KMS-11 (cell line): ENCODE results near the gene DBNDD1.

Experiments used
- H2AFZ ChIP-seq: fragments of 200-600 bp; sonication (generic); 2 replicates; pipeline ENCODE4 v1.6.1; 2016; ENCODE audit warnings: antibody characterized with exemption, mixed run types, low read depth
- H3K27ac ChIP-seq: fragments of 200-600 bp; sonication (generic); 2 replicates; pipeline ENCODE4 v1.6.1; 2016; ENCODE audit warnings: mild to moderate bottlenecking, mixed run types
- H3K27me3 ChIP-seq: fragments of 200-600 bp; sonication (generic); 2 replicates; pipeline ENCODE4 v1.6.1; 2017; ENCODE audit warnings: mild to moderate bottlenecking, low read depth, mixed run types, moderate library complexity; ENCODE audit not compliant: insufficient read depth
- H3K36me3 ChIP-seq: fragments of 200-600 bp; sonication (generic); 2 replicates; pipeline ENCODE4 v1.6.1; 2017; ENCODE audit warnings: mild to moderate bottlenecking, mixed run types; ENCODE audit not compliant: insufficient read depth
- H3K4me1 ChIP-seq: fragments of 200-600 bp; sonication (generic); 2 replicates; pipeline ENCODE4 v1.6.1; 2016; ENCODE audit warnings: mild to moderate bottlenecking, low read depth, mixed run types; ENCODE audit not compliant: poor library complexity, severe bottlenecking
- H3K4me2 ChIP-seq: fragments of 200-600 bp; sonication (generic); 2 replicates; pipeline ENCODE4 v1.7.0; 2016; ENCODE audit warnings: mild to moderate bottlenecking, mixed run types
- H3K4me3 ChIP-seq: fragments of 200-600 bp; sonication (generic); IDR thresholded peaks from 2 replicates; pipeline ENCODE4 v1.6.1; 2017; ENCODE audit warnings: low read depth, low read length, mixed read lengths; ENCODE audit not compliant: insufficient read depth
- H3K79me2 ChIP-seq: fragments of 200-600 bp; sonication (generic); 2 replicates; pipeline ENCODE4 v1.6.1; 2016; ENCODE audit warnings: low read depth, mixed run types; ENCODE audit not compliant: insufficient read depth
- H3K9ac ChIP-seq: fragments of 200-600 bp; sonication (generic); 2 replicates; pipeline ENCODE4 v1.6.1; 2016; ENCODE audit warnings: mild to moderate bottlenecking, mixed run types
- H4K20me1 ChIP-seq: fragments of 200-600 bp; sonication (generic); 2 replicates; pipeline ENCODE4 v1.6.1; 2016; ENCODE audit warnings: mild to moderate bottlenecking, mixed run types; ENCODE audit not compliant: insufficient read depth
- TF ChIP-seq, protein P1 (sequence below): fragments of 200-600 bp; sonication (generic); conservative IDR thresholded peaks from 2 replicates; pipeline ENCODE4 v1.6.1; 2017; ENCODE audit warnings: low read depth, mild to moderate bottlenecking, antibody characterized with exemption, low read length, moderate library complexity, mixed read lengths

The DBNDD1 gene

DNA sequence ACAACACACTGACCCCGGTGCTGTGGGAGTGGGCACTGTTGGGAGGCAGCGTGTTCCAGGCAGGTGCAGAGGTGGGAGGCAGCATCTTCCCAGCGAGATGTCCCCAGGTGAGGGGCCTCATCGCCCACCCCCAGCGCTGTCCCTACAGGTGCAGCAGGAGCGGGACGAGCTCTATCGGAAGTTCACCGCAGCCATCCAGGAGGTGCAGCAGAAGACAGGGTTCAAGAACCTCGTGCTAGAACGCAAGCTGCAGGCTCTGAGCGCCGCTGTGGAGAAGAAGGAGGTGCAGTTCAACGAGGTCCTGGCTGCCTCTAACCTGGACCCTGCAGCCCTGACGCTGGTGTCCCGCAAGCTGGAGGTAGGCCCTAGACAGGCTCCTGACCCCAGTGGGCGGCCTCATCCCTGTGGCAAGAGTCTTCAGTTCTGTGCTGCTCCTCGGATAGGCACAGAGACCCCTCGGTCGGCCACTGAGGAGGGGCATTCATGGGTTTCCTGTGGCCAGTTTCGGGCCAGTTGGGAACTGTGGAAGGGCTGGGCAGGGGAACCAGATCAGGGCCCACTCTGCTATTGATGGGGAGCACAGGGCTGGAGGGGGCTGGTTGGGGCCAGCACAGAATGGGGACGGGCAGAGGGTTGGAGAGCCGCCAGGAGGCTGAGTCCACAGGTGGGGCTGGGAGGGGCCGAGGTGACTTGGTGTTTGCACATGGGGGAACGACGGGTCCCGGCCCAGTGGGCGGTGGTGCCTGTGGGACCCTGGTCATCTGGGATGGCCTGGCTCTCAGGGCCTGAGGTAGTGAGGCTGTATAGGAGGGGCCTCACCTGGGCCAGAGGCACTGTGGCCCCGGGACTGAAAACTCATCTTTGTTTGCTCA lies 21.1 kb upstream of the DBNDD1 start:
- Histone ChIP-seq H3K4me3 (no peak overlapping the region), H3K27me3 (peaks cover 62% of the 10 kb centered on the region), H3K27ac (no peak overlapping the region), H3K4me2 (no peak overlapping the region), H4K20me1 (no peaks in the 10 kb centered on the region), H3K36me3 (no peaks in the 10 kb centered on the region), H3K79me2 (no peaks in the 10 kb centered on the region), H2AFZ (no peak overlapping the region), H3K9ac (no peak overlapping the region), H3K4me1 (no peaks in the 10 kb centered on the region)
- TF ChIP-seq, protein P1, sequence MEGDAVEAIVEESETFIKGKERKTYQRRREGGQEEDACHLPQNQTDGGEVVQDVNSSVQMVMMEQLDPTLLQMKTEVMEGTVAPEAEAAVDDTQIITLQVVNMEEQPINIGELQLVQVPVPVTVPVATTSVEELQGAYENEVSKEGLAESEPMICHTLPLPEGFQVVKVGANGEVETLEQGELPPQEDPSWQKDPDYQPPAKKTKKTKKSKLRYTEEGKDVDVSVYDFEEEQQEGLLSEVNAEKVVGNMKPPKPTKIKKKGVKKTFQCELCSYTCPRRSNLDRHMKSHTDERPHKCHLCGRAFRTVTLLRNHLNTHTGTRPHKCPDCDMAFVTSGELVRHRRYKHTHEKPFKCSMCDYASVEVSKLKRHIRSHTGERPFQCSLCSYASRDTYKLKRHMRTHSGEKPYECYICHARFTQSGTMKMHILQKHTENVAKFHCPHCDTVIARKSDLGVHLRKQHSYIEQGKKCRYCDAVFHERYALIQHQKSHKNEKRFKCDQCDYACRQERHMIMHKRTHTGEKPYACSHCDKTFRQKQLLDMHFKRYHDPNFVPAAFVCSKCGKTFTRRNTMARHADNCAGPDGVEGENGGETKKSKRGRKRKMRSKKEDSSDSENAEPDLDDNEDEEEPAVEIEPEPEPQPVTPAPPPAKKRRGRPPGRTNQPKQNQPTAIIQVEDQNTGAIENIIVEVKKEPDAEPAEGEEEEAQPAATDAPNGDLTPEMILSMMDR: no peak

DNA sequence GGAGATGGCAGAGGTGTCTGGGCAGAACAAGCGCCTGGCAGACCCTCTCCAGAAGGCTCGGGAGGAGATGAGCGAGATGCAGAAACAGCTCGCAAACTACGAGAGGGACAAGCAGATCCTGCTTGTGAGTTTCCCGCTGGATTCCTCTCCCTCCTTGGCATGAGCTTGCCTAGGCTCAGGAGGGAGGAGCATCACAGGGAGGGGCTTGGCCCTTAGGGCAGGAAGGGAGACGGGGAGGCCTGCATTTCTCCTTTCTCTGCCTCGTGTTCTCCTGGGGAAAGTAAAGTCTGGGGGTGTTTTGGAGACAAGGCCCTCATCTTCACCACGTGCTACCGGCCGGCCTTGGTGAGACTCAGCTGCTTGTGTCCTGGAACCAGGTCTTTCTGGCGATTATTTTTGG lies 18.0 kb upstream of the DBNDD1 start:
- no peaks in the 10 kb centered on the region for H3K4me1 ChIP-seq
- peaks cover 60% of the 10 kb centered on the region for H3K27me3 ChIP-seq
- H2AFZ ChIP-seq: no peak overlapping the region
- no peaks in the 10 kb centered on the region for H4K20me1 ChIP-seq
- H3K27ac ChIP-seq: no peak overlapping the region
- no peaks in the 10 kb centered on the region for H3K79me2 ChIP-seq
- H3K4me3 ChIP-seq: no peak overlapping the region
- no peak overlapping the region for H3K4me2 ChIP-seq
- H3K36me3 ChIP-seq: no peaks in the 10 kb centered on the region
- TF ChIP-seq, protein P1: no peak
- no peak overlapping the region for H3K9ac ChIP-seq

DNA sequence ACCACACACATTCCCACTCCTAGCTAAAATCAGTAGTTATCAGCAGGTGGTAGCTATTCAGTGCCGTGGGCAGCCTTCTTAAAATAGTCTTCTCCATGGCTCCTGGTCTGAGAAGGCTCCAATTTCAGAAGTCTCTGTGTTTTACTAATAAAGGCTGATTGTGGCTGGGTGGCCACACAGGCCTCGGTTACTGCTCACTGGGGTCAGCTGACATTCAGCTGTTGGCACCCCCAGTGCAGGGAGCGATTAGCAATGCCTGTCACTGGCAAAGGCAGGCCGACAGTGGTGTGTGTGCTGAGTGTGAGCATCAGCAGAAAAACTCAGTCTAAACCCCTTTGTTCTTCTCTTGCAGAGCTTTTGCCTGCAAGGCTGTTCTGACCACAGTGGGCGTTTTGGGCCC lies 16.6 kb upstream of the DBNDD1 start:
- no peak overlapping the region for H3K27ac ChIP-seq
- peaks cover 60% of the 10 kb centered on the region for H3K27me3 ChIP-seq
- no peak overlapping the region for H3K4me3 ChIP-seq
- TF ChIP-seq, protein P1: no peak
- no peak overlapping the region for H3K4me2 ChIP-seq
- H3K4me1 ChIP-seq: no peaks in the 10 kb centered on the region
- no peaks in the 10 kb centered on the region for H4K20me1 ChIP-seq
- no peak overlapping the region for H2AFZ ChIP-seq
- no peak overlapping the region for H3K9ac ChIP-seq
- H3K79me2 ChIP-seq: no peaks in the 10 kb centered on the region
- H3K36me3 ChIP-seq: no peaks in the 10 kb centered on the region

DNA sequence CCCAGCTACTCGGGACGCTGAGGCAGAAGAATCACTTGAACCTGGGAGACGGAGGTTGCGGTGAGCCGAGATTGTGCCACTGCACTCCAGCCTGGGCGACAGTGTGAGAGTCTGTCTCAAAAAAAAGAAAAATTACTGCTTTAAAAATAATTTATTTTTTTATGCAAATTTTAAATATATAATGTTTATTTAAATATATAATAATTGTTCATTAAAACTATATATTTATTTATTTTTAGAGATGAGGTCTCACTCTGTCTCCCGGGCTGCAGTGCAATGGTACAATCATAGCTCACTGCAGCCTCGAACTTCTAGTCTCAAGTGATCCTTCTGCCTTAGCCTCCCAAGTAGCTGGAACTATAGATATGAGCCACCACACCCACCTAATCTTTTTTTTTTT lies 15.2 kb upstream of the DBNDD1 start:
- Histone ChIP-seq H3K79me2 (no peaks in the 10 kb centered on the region), H2AFZ (no peak overlapping the region), H3K4me3 (no peak overlapping the region), H3K36me3 (no peaks in the 10 kb centered on the region), H3K27ac (no peak overlapping the region), H4K20me1 (no peaks in the 10 kb centered on the region), H3K4me2 (no peak overlapping the region), H3K27me3 (peaks cover 62% of the 10 kb centered on the region), H3K4me1 (no peaks in the 10 kb centered on the region), H3K9ac (no peak overlapping the region)
- TF ChIP-seq, protein P1: no peak
